Nephron progenitor cell (in vitro differentiated cells): ENCODE results near the gene TCP1.
A peak's percentile ranks its signal among the peaks of the same experiment; 100 is the strongest.

Experiments used
- DNase-seq: peaks from one replicate; pipeline ENCODE4 v3.0.0; 2021
- H3K27ac Mint-ChIP-seq: 2 replicates; pipeline ENCODE4 v1.8.0; 2021; ENCODE audit warnings: mild to moderate bottlenecking, moderate library complexity, mixed read lengths
- H3K27me3 Mint-ChIP-seq: 2 replicates; pipeline ENCODE4 v1.8.0; 2021; ENCODE audit warnings: mild to moderate bottlenecking, low read depth, mixed read lengths; ENCODE audit not compliant: poor library complexity
- H3K36me3 Mint-ChIP-seq: 2 replicates; pipeline ENCODE4 v1.8.0; 2021; ENCODE audit warnings: low read depth, mixed read lengths
- H3K4me1 Mint-ChIP-seq: 2 replicates; pipeline ENCODE4 v1.8.0; 2021; ENCODE audit warnings: mixed read lengths
- H3K4me3 Mint-ChIP-seq: 2 replicates; pipeline ENCODE4 v1.8.0; 2021; ENCODE audit warnings: mild to moderate bottlenecking, moderate library complexity, mixed read lengths
- H3K9me3 Mint-ChIP-seq: 2 replicates; pipeline ENCODE4 v1.8.0; 2021; ENCODE audit warnings: mild to moderate bottlenecking, moderate library complexity, mixed read lengths
- TF ChIP-seq, protein P1 (sequence below): fragments of 200-600 bp; sonication (generic); IDR thresholded peaks from 2 replicates; pipeline ENCODE4 v1.5.0; 2021; ENCODE audit warnings: antibody characterized with exemption

Gene TCP1

DNA sequence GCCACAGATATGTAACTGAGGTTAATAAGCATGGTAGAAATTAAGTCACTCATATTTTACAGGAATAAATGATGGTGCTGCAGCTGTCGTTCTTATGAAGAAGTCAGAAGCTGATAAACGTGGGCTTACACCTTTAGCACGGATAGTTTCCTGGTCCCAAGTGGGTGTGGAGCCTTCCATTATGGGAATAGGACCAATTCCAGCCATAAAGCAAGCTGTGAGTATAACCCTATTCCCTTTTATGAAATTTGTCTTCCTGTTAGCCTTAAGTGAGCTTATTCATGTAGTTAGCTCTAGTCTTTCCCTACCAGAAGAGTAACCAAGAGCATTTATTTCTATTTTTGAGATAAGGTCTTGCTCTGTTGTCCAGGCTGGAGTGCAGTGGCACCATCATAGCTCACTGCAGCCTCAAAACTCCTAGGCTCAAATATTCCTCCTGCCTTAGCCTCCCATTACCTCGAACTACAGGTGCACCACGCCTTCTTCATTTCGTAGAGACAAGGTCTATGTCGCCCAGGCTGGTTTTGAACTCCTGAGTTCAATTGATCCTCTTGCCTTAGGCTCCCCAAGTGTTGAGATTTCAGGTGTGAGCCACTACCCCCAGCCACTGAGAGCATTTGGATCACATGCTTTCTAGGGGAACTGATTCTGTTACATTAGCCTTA, 12.0 kb downstream of the TCP1 start:
- H3K36me3 Mint-ChIP-seq, result peaks cover 92% of the 10 kb centered on the region
- TF ChIP-seq, protein P1, sequence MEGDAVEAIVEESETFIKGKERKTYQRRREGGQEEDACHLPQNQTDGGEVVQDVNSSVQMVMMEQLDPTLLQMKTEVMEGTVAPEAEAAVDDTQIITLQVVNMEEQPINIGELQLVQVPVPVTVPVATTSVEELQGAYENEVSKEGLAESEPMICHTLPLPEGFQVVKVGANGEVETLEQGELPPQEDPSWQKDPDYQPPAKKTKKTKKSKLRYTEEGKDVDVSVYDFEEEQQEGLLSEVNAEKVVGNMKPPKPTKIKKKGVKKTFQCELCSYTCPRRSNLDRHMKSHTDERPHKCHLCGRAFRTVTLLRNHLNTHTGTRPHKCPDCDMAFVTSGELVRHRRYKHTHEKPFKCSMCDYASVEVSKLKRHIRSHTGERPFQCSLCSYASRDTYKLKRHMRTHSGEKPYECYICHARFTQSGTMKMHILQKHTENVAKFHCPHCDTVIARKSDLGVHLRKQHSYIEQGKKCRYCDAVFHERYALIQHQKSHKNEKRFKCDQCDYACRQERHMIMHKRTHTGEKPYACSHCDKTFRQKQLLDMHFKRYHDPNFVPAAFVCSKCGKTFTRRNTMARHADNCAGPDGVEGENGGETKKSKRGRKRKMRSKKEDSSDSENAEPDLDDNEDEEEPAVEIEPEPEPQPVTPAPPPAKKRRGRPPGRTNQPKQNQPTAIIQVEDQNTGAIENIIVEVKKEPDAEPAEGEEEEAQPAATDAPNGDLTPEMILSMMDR, result no peak
- no peak overlapping the region for H3K4me3 Mint-ChIP-seq
- no peaks in the 10 kb centered on the region for H3K4me1 Mint-ChIP-seq
- no peak for DNase-seq
- no peak overlapping the region for H3K27ac Mint-ChIP-seq
- no peaks in the 10 kb centered on the region for H3K9me3 Mint-ChIP-seq
- no peaks in the 10 kb centered on the region for H3K27me3 Mint-ChIP-seq

DNA sequence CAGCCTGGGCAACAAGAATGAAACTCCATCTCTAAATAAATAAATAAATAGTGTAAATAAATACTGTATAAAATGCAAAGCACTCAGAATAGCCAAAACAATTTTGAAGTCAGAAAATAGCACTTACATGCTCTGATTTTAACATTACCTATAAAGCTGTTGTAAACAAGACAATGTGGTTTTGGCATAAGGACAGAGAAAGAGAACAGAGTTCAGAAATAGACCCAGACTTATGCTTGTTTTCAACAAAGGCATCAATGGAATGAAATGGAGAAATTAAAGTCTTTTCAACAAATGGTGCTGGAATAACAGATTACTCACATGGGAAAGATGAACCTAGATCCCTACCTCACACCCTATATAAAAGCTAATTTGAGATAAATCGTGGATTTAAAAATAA, 17.2 kb downstream of the TCP1 start:
- peaks cover 21% of the 10 kb centered on the region for H3K9me3 Mint-ChIP-seq
- TF ChIP-seq, protein P1, result no peak
- peaks cover 3% of the 10 kb centered on the region for H3K27me3 Mint-ChIP-seq
- peaks cover 99% of the 10 kb centered on the region for H3K36me3 Mint-ChIP-seq
- no peaks in the 10 kb centered on the region for H3K4me1 Mint-ChIP-seq
- H3K4me3 Mint-ChIP-seq, result no peak overlapping the region
- H3K27ac Mint-ChIP-seq, result no peak overlapping the region
- DNase-seq, result no peak

DNA sequence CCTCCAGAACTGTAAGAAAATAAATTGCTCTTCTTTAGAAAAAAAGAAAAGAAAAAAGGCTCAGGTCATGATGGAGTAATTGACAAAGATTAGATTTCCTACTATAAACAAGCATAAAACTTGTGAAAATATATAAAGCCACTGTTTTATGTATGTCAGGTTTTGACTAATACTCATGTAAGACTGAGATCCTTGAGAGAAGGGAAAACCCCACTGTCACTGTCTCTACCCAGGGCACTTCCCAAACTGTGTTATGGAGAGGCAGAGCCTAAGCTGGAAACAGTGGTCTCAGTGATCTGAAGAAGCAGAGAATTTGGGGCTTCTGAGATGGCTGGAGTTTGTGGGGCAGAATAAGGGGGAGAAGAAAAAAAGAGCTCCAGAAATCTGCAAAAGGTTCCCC, 19.9 kb downstream of the TCP1 start:
- peaks cover 99% of the 10 kb centered on the region for H3K36me3 Mint-ChIP-seq
- TF ChIP-seq, protein P1, result no peak
- H3K9me3 Mint-ChIP-seq, result peaks cover 21% of the 10 kb centered on the region
- H3K4me1 Mint-ChIP-seq, result peaks cover 10% of the 10 kb centered on the region
- H3K27me3 Mint-ChIP-seq, result peaks cover 3% of the 10 kb centered on the region
- DNase-seq, result no peak
- H3K27ac Mint-ChIP-seq, result no peak overlapping the region
- H3K4me3 Mint-ChIP-seq, result no peak overlapping the region

DNA sequence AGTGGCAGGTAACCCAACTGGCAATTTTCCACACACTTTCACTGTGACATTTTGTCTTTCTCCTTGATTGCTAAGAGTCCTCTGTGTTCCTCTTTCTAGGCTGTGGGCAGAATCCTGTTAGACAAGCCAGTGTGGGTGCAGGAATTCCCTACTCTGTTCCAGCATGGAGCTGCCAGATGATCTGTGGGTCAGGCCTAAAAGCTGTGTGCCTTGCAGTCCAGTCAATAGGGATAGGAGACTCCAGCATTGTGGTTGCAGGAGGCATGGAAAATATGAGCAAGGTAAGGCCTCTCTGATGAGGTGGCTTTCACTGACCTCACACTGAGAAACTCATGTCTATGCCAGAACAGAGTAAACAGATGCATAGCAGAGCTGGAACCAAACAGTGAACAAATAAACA, 22.5 kb downstream of the TCP1 start:
- H3K4me1 Mint-ChIP-seq, result peaks cover 20% of the 10 kb centered on the region
- peaks cover 80% of the 10 kb centered on the region for H3K36me3 Mint-ChIP-seq
- DNase-seq, result no peak
- no peak overlapping the region for H3K27ac Mint-ChIP-seq
- TF ChIP-seq, protein P1, result no peak
- peaks cover 21% of the 10 kb centered on the region for H3K9me3 Mint-ChIP-seq
- peaks cover 3% of the 10 kb centered on the region for H3K27me3 Mint-ChIP-seq
- no peak overlapping the region for H3K4me3 Mint-ChIP-seq

DNA sequence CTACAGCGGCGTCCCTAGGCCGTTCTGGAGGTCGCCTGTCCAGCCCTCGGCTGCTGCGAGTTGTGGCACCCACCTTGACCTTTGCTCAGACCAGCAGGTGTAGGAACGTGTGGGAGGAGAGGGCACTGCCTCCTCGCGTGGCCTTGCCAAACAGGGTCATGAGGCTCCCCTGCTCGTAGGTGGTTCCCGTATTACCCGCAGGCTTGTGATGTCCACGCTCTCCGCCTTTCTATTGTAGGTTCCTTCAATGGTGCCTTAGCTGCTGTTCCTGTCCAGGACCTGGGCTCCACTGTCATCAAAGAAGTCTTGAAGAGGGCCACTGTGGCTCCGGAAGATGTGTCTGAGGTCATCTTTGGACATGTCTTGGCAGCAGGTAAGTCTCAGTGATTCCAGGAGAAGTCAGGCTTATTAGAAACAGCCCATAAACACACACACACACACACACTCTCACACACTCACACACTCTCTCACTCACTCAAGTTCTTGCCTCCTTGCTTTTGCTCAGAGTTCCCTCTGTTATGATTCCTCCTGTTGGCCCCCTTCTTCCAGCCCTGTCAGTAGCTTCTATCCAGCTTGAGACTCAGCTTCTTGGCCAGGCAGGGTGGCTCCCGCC, 26.6 kb downstream of the TCP1 start:
- H3K27me3 Mint-ChIP-seq, result peaks cover 4% of the 10 kb centered on the region
- H3K9me3 Mint-ChIP-seq, result no peaks in the 10 kb centered on the region
- no peak for DNase-seq
- TF ChIP-seq, protein P1, result no peak
- peak overlapping the region; percentile 99 for H3K27ac Mint-ChIP-seq
- peaks cover 39% of the 10 kb centered on the region for H3K4me1 Mint-ChIP-seq
- H3K4me3 Mint-ChIP-seq, result peak overlapping the region; percentile 90
- H3K36me3 Mint-ChIP-seq, result peaks cover 56% of the 10 kb centered on the region
